Activated naive CD4-positive, alpha-beta T cell treated with anti-CD3 and anti-CD28 coated beads for 36 hours (primary cell): ENCODE data around the gene GLIS1. TPM values are rescaled to one million over a fixed set of nuclear protein-coding genes. Genes with fewer than 3 reads are reported as not detected.

Experiments
- CTCF ChIA-PET: fragments of 350-600 bp; sonication (Branson Sonifier 250); formaldehyde crosslinking; loops from one replicate; lab custom pipeline; 2021; ENCODE audit warnings: antibody characterized with exemption; lab: Charles Lee
- DNase-seq: peaks from one replicate; pipeline ENCODE4 v3.0.0-alpha.2; 2020
- H3K27ac Mint-ChIP-seq: one replicate; pipeline ENCODE4 v1.8.0; 2021; ENCODE audit warnings: mild to moderate bottlenecking, mixed read lengths
- H3K27me3 Mint-ChIP-seq: one replicate; pipeline ENCODE4 v1.8.0; 2021; ENCODE audit warnings: low read depth, mixed read lengths
- H3K36me3 Mint-ChIP-seq: one replicate; pipeline ENCODE4 v1.8.0; 2021; ENCODE audit warnings: low read depth, mixed read lengths
- H3K4me1 Mint-ChIP-seq: one replicate; pipeline ENCODE4 v1.8.0; 2021; ENCODE audit warnings: low read depth, mixed read lengths
- H3K4me3 Mint-ChIP-seq: one replicate; pipeline ENCODE4 v1.8.0; 2021; ENCODE audit warnings: mild to moderate bottlenecking, moderate library complexity, mixed read lengths
- H3K9me3 Mint-ChIP-seq: one replicate; pipeline ENCODE4 v1.8.0; 2021; ENCODE audit warnings: mixed read lengths
- intact Hi-C: fragments of 100-400 bp; cut with micrococcal nuclease; formaldehyde crosslinking; loops from one replicate; pipeline ENCODE4 v1.15.1; 2023
- total RNA-seq, 2 experiments: library from RNA; stranded (reverse); gene quantifications; one replicate each; pipeline ENCODE4 v1.2.3, GENCODE V29; 2021

GLIS1 gene
- total RNA-seq, 2 experiments from 2014 or later: not detected

DNA sequence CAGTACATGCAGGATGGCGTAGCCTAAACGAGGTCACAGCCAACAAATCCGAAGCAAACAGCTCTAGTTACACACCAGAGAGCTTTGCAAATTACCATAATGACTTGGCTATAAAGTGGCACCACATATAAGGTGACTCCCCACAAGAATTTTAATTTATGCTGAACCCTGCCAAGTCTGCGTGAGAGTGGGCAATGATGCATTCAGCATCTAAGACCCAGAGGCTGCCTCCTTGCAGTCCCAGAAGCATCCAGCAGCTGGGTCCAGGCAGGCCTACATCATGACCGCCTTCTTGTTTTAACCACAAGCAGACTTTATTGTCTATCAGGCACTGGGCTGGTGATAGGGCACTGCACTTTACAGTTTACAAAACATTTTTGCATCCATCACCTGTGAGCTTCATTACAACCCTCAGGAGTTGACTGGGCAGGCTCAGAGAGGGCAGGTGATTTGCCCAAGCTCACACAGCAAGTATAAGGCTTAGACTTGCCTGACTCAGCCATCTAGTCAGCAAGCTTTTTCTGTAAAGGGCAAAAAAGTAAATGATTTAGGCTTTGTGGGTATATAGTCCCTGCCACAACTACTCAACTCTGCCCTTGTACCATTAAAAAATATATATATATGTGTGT is 134.6 kb downstream of the GLIS1 start:
- intact Hi-C loops: no loop called here
- CTCF ChIA-PET: interaction anchor here (0.6 to 0.9 kb wide), 2 partner anchors 18 to 150 kb away, joined by 3 to 5 read pairs; no protein-coding TSS in a partner anchor
- no peaks in the 10 kb centered on the region for H3K9me3 Mint-ChIP-seq
- H3K4me3 Mint-ChIP-seq: no peak overlapping the region
- no peaks in the 10 kb centered on the region for H3K27me3 Mint-ChIP-seq
- peak; percentile 2 for DNase-seq
- no peak overlapping the region for H3K27ac Mint-ChIP-seq
- no peaks in the 10 kb centered on the region for H3K36me3 Mint-ChIP-seq
- H3K4me1 Mint-ChIP-seq: no peaks in the 10 kb centered on the region

DNA sequence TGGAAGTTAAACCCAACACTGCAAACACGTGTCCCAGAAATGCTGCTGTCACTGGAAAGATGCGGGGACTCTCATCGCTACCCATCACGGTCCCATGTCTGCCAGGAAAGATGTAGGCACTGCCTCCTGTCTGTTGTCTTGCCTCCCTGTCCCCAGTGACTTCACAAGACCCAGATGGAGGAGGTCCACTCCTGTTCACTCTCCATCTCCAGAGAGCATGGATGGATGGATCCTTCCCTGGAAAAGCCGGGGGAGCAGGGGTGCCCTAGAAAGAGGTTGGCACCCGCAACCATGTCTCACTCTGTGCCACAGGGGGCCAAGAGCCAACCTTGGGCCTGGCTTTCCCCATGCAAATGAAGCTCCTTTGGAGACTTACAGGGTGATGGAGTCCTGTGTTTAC is 135.5 kb downstream of the GLIS1 start:
- H3K4me1 Mint-ChIP-seq: no peaks in the 10 kb centered on the region
- DNase-seq: no peak
- no peak overlapping the region for H3K4me3 Mint-ChIP-seq
- no peaks in the 10 kb centered on the region for H3K36me3 Mint-ChIP-seq
- H3K9me3 Mint-ChIP-seq: no peaks in the 10 kb centered on the region
- intact Hi-C loops: no loop called here
- H3K27ac Mint-ChIP-seq: no peak overlapping the region
- CTCF ChIA-PET: no interaction called here
- H3K27me3 Mint-ChIP-seq: no peaks in the 10 kb centered on the region

DNA sequence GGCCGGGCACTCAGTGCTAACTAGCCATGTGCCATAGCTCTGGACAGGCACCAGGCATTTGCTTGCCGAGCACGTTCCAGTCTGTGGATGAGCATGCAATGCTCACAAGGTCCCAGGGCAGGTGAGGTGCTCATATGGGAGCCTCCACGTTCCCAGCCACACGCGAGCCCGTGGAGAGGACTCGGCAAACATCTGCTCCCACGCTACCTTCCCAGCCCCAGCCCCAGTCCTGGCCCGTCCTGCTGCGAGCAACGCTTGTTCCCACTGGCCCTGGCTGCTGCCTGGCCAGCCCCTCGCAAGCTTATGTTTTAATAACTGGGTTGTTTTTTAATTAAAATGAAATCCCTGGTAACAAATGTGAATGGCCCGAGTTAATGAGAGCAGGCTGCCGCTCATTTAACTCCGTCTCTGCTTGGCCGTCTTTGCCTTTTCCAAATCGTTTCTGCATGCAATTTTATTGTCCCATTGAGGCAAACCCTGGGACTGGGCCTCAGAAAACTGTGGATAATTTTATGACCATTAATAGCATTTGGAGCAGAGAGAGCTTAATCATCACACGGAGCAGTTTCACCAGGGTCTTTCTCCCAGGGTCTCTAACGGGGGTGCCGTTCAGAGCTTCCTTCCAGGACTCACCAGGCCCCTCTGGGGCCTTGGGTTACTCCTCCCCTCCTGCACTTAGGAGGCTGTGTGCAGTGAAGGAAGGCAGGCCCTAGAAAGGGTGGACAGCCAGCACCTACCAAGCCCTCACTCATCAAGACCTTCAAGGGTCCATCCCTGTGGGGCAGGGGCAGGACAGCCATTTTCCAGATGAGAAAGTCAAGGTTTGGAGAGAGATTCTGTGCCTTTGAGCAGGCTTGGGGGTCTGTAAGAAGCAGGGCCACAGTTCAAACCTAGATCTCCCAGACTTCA is 136.8 kb downstream of the GLIS1 start:
- Mint-ChIP-seq H3K4me3 (no peak overlapping the region), H3K9me3 (no peaks in the 10 kb centered on the region), H3K27ac (no peak overlapping the region), H3K4me1 (no peaks in the 10 kb centered on the region), H3K27me3 (no peaks in the 10 kb centered on the region), H3K36me3 (no peaks in the 10 kb centered on the region)
- CTCF ChIA-PET: no interaction called here
- DNase-seq: peak; percentile 1
- intact Hi-C loops: no loop called here

DNA sequence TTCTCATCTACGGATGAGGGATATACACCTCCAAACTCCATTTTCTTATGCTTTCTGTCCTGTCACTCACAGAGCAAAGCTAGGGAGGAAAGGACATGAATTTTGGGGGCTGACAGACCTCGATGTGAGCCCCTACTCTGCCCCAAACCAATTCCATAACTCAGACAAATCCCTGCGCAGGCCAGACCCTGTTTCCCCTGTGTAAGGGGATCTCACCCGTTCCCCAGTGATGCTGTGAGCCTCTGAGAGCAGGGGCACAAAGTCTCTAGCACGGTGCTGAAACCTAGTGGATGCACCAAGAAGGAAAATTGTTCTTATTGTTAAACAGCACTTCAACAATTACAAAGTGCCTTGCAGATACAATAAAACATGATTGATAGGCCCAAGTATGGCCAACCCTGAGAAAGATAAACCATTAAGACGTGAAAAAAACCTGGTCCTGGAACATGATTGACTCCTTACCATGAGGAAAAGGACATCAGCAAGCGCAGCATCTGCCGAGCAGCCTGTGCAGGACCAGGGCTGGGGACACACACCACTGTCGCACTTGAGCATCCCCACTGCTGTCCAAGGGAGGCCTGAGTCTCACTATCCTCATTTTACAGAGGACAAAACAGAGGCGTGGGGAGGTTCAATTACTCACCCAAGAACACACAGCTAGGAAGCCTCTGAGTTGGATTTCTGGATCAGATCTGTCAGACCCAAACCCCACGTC is 137.8 kb downstream of the GLIS1 start:
- DNase-seq: peak; percentile 1
- H3K27me3 Mint-ChIP-seq: no peaks in the 10 kb centered on the region
- no peak overlapping the region for H3K27ac Mint-ChIP-seq
- H3K4me3 Mint-ChIP-seq: no peak overlapping the region
- no peaks in the 10 kb centered on the region for H3K4me1 Mint-ChIP-seq
- CTCF ChIA-PET: no interaction called here
- no peaks in the 10 kb centered on the region for H3K36me3 Mint-ChIP-seq
- H3K9me3 Mint-ChIP-seq: no peaks in the 10 kb centered on the region
- intact Hi-C loops: no loop called here

DNA sequence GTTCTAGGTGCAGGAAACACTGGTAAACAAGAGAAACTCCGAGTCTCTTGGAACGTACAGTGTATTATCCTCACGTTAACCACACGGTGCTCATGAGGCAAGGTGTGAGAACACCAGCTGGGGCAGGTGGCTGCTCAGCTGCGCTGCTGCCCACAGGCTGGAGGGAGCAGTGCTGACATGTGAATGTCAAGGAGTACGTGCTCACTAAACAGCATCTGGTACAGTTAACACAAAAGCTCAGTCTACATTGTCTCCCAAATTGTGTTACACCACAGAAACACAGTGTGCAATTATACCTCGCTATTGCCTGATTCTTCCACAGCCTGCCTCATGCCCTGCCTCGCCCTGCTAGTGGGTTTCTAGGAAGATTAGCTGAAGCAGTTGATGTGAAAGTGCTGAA is 138.4 kb downstream of the GLIS1 start:
- DNase-seq: peak; percentile 23
- Mint-ChIP-seq H3K36me3 (no peaks in the 10 kb centered on the region), H3K27me3 (no peaks in the 10 kb centered on the region), H3K4me3 (no peak overlapping the region), H3K4me1 (no peaks in the 10 kb centered on the region), H3K9me3 (no peaks in the 10 kb centered on the region), H3K27ac (no peak overlapping the region)
- intact Hi-C loops: no loop called here
- CTCF ChIA-PET: no interaction called here

DNA sequence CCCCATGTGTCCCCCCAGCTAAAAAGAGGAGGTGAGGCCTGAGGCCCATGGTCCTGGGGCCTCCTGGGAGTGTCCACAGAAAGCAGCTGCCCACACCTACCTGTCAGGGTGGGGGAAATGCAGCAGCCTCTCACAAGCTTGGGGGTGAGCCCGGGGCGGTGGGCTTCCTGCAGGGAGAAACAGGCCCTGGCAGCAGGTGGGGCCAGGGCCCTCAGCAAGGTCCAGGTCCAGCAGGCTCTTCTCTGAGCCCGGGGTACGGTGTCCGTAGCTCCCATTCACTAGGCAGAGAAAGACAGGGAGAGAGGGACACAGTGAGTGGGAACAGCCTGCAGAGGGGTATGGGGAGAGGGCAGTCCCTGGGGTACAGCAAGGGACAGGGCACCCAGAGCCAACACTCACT is 139.0 kb downstream of the GLIS1 start:
- intact Hi-C loops: no loop called here
- Mint-ChIP-seq H3K36me3 (no peaks in the 10 kb centered on the region), H3K4me3 (no peak overlapping the region), H3K27ac (no peak overlapping the region), H3K27me3 (no peaks in the 10 kb centered on the region), H3K9me3 (no peaks in the 10 kb centered on the region), H3K4me1 (no peaks in the 10 kb centered on the region)
- no peak for DNase-seq
- CTCF ChIA-PET: no interaction called here

DNA sequence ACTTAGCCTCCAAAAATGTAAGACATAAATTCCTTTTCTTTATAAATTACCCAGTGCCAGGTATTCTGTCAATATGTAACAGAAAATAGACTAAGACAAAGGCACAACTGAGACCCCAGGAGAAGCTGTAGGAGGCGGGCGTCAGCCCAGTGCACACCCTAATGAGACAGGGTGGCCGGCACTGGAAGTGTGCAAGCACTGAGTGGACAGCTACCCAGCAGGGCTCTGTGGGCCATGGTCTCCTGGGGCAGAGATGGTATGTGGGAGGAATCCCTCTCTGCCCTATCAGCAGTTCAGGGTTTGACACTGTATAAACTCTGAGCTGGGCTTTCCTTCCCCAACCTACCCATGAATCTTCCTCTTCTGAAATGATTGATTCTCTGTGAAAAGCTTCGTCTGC is 139.5 kb downstream of the GLIS1 start:
- H3K27ac Mint-ChIP-seq: no peak overlapping the region

DNA sequence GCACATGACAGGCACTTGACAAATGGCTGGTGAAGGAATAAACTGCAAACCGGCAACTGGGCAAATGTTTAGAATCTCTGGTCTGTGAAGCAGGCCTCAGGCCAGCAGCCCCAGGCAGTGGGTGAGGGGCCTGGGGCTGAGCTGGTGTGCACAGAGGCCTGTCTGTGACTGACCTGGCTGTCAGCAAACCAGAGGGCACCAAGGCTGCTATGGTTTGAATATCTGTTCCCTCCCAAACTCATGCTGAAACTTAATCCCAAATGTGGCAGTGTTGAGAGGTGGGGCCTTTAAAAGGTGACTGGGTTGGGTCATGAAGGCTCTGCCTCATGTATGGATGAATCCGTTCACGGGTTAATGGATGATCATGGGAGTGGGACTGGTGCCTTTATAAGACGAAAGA is 140.0 kb downstream of the GLIS1 start:
- H3K4me3 Mint-ChIP-seq: no peak overlapping the region
- no peaks in the 10 kb centered on the region for H3K27me3 Mint-ChIP-seq
- intact Hi-C loops: no loop called here
- CTCF ChIA-PET: no interaction called here
- no peak overlapping the region for H3K27ac Mint-ChIP-seq
- H3K4me1 Mint-ChIP-seq: no peaks in the 10 kb centered on the region
- H3K36me3 Mint-ChIP-seq: no peaks in the 10 kb centered on the region
- no peak for DNase-seq
- no peaks in the 10 kb centered on the region for H3K9me3 Mint-ChIP-seq

More for the DNA sequence above, 139.5 kb downstream of the GLIS1 start:
- DNase-seq: no peak
- no peaks in the 10 kb centered on the region for H3K4me1 Mint-ChIP-seq
- intact Hi-C loops: no loop called here
- CTCF ChIA-PET: no interaction called here
- H3K4me3 Mint-ChIP-seq: no peak overlapping the region
- H3K9me3 Mint-ChIP-seq: no peaks in the 10 kb centered on the region
- no peaks in the 10 kb centered on the region for H3K36me3 Mint-ChIP-seq
- H3K27me3 Mint-ChIP-seq: no peaks in the 10 kb centered on the region

DNA sequence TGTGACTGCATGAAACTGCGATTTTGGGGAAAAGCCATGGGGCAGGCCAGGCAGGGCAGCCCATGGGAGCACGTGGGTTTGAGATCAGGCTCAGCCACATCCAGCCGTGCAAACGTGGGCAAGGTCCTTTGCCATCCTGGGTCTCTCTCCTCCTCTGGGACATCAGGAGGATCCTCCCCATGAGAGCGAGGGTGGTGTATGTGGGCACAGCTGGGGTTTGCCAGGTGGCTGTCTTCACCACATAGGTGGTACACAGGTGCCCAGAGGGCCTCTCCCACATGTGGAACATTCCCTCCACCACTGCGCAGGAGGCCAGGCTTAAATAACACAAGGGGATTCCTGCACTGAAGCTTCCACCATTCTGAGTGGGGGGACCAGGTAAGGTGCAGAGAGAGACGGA is 143.1 kb downstream of the GLIS1 start:
- Mint-ChIP-seq H3K4me3 (no peak overlapping the region), H3K4me1 (no peaks in the 10 kb centered on the region), H3K27ac (no peak overlapping the region), H3K36me3 (no peaks in the 10 kb centered on the region), H3K9me3 (no peaks in the 10 kb centered on the region), H3K27me3 (no peaks in the 10 kb centered on the region)
- CTCF ChIA-PET: no interaction called here
- intact Hi-C loops: no loop called here
- DNase-seq: no peak

DNA sequence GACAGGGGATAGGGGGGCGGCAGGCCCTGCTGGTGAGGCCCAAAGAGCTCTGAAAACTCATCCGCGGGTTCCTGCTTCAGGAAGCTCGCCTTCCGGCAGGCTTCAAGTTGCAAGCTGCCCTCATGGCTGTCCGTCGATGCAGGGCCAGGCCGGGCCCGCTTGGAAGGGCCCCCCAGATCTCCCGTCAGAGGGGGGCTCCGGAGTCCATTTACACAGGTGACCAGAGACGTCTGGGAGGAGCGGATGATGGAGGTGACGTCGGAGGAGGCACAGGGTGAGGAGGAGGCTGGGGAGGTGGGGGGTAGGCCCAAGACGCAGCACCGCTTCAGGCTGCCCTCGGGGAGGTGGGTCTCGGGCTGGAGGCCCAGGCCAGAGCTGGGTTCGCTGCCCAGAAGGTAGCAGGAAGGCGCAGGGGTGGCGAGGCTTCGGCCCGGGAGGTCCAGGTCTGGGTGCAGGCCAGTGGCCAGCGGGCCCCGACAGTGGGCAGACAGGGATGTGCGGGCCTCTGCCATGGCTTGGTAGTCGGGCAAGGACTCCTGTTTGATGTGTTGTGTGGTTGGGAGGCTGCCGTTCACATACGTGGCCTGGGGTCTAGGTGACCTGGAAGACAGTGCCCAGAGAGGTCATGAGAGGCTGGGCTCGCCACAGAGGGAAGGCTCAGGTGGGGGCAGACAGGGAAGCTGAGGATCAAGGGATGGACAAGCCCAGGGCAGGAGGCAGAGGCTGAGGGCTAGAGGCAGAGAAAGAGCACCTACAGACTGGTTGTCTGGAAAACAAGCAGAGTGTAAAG is 144.4 kb downstream of the GLIS1 start:
- Mint-ChIP-seq H3K36me3 (no peaks in the 10 kb centered on the region), H3K4me1 (no peaks in the 10 kb centered on the region), H3K27me3 (no peaks in the 10 kb centered on the region), H3K4me3 (no peak overlapping the region), H3K27ac (no peak overlapping the region), H3K9me3 (no peaks in the 10 kb centered on the region)
- intact Hi-C loops: no loop called here
- CTCF ChIA-PET: no interaction called here
- DNase-seq: peak; percentile 2

DNA sequence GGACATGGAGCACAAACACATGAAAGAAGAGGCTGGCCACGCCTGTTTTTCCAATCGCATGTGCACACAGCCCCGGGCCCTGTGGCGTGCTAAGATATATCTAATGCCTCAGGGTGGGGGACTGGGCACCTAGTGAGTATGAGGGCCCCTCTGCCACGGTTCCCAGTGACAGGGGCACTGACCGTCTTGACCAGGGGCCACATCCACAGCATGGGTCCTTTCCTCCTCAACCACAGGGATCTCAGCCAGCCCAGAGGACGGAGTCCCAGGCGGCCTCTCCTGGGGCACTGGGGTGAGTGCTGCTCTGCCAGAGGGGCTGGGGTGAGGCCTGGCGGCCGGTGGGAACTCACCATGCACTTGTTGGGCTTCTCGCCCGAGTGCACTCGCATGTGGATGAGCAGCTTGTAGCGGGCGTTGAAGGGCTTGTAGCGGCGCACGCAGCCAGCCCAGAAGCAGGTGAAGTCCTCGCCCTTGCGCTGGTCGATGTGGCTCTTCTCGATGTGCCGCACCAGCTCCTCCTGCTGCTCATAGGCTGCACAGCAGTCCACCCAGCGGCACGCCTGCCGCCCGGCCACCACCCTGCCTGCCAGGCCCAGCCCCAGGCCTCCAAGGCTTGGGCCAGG is 145.1 kb downstream of the GLIS1 start:
- no peak overlapping the region for H3K27ac Mint-ChIP-seq
- H3K4me1 Mint-ChIP-seq: no peaks in the 10 kb centered on the region
- no peaks in the 10 kb centered on the region for H3K36me3 Mint-ChIP-seq
- H3K9me3 Mint-ChIP-seq: no peaks in the 10 kb centered on the region
- no peaks in the 10 kb centered on the region for H3K27me3 Mint-ChIP-seq
- intact Hi-C loops: no loop called here
- peak; percentile 3 for DNase-seq
- no peak overlapping the region for H3K4me3 Mint-ChIP-seq
- CTCF ChIA-PET: no interaction called here
